ENCODE measurements around the gene SLC23A2.

DNA sequence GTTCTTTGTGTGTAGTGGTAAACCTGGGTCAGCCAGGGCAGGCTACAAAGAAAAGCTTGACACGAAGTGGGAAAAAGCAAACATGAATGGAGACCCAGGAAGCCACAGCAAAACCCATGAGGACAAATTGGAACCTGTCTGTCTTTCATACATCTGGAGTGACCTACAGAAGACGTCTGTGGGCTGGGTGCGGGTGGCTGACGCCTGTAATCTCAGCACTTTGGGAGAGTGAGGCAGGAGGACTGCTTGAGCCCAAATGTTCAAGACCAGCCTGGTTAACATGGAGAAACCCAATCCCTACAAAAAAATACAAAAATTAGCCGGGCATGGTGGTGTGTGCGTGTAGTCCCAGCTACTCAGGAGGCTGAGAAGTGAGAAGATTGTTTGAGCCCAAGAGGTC is 164.8 kb downstream of the SLC23A2 start:
- TF ChIP-seq EZH2 (IDR thresholded peaks at IDR 0.05) = no peak
- TF ChIP-seq POLR2AphosphoS5 (IDR thresholded peaks at IDR 0.05; ENCODE audit: borderline replicate concordance, low read depth, low read length) = no peak

All from SK-N-MC (cell line).